ENCODE data around the gene CCNF.

Gene CCNF

GRCh38 chr16:2490190-2491105 lies 61.2 kb downstream of the CCNF start:
- TF ChIP-seq, protein P1, sequence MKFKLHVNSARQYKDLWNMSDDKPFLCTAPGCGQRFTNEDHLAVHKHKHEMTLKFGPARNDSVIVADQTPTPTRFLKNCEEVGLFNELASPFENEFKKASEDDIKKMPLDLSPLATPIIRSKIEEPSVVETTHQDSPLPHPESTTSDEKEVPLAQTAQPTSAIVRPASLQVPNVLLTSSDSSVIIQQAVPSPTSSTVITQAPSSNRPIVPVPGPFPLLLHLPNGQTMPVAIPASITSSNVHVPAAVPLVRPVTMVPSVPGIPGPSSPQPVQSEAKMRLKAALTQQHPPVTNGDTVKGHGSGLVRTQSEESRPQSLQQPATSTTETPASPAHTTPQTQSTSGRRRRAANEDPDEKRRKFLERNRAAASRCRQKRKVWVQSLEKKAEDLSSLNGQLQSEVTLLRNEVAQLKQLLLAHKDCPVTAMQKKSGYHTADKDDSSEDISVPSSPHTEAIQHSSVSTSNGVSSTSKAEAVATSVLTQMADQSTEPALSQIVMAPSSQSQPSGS (tag by site-specific recombination; IDR thresholded peaks at IDR 0.05; ENCODE audit: low read depth), result no peak
- no peak for TF ChIP-seq FEZF1 (tag by site-specific recombination; IDR thresholded peaks at IDR 0.05)
- no peak for TF ChIP-seq ZNF626 (tag by site-specific recombination; IDR thresholded peaks at IDR 0.05)
- peak; percentile 50; the same call in 1 of the 2 replicates for TF ChIP-seq ZNF600 (tag by site-specific recombination; IDR thresholded peaks at IDR 0.05)
- no peak for TF ChIP-seq ZIC2 (tag by site-specific recombination; IDR thresholded peaks at IDR 0.05)
- TF ChIP-seq, protein P2, sequence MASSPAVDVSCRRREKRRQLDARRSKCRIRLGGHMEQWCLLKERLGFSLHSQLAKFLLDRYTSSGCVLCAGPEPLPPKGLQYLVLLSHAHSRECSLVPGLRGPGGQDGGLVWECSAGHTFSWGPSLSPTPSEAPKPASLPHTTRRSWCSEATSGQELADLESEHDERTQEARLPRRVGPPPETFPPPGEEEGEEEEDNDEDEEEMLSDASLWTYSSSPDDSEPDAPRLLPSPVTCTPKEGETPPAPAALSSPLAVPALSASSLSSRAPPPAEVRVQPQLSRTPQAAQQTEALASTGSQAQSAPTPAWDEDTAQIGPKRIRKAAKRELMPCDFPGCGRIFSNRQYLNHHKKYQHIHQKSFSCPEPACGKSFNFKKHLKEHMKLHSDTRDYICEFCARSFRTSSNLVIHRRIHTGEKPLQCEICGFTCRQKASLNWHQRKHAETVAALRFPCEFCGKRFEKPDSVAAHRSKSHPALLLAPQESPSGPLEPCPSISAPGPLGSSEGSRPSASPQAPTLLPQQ (tag by site-specific recombination; IDR thresholded peaks at IDR 0.05), result no peak
- no peak for TF ChIP-seq ZNF623 (tag by site-specific recombination; IDR thresholded peaks at IDR 0.05)
- TF ChIP-seq ZNF214 (tag by site-specific recombination; IDR thresholded peaks at IDR 0.05; ENCODE audit: borderline replicate concordance), result no peak
- peak; percentile 12; the same call in 1 of the 2 replicates for TF ChIP-seq EGR2 (tag by site-specific recombination; IDR thresholded peaks at IDR 0.05; ENCODE audit: low read depth)
- no peak for TF ChIP-seq ZNF433 (tag by site-specific recombination; IDR thresholded peaks at IDR 0.05; ENCODE audit: low read depth)
- Histone ChIP-seq H3K4me1 (ENCODE audit: control insufficient read depth, insufficient read depth, low read length) (no peaks in the 10 kb centered on the region; the same call in 1 of the 2 replicates), H3K36me3 (ENCODE audit: control insufficient read depth in 2 of 2, insufficient read depth in 1 of 2, low read length in 2 of 2) (peaks cover 0 to 8% of the 10 kb centered on the region in 2 experiments; a peak in 2 of 3 replicates), H3K9me3 (ENCODE audit: control insufficient read depth, insufficient read depth, low read depth, low read length) (no peaks in the 10 kb centered on the region), H3K27ac (ENCODE audit: extremely low read depth, low read depth, low read length) (no peak overlapping the region), H3K4me3 (ENCODE audit: low read depth, low read length) (no peak overlapping the region)
- CTCF ChIA-PET, result interaction anchor here (1.5 kb wide), 1 partner anchor 11 kb away, joined by 5 read pairs; no protein-coding TSS in a partner anchor
- POLR2A ChIA-PET, result no interaction called here

GRCh38 chr16:2492292-2492691 lies 63.0 kb downstream of the CCNF start:
- CTCF ChIA-PET, result interaction anchor here (1.2 to 1.5 kb wide), 2 partner anchors 9 kb away, joined by 3 to 5 read pairs; no protein-coding TSS in a partner anchor
- TF ChIP-seq, protein P3, sequence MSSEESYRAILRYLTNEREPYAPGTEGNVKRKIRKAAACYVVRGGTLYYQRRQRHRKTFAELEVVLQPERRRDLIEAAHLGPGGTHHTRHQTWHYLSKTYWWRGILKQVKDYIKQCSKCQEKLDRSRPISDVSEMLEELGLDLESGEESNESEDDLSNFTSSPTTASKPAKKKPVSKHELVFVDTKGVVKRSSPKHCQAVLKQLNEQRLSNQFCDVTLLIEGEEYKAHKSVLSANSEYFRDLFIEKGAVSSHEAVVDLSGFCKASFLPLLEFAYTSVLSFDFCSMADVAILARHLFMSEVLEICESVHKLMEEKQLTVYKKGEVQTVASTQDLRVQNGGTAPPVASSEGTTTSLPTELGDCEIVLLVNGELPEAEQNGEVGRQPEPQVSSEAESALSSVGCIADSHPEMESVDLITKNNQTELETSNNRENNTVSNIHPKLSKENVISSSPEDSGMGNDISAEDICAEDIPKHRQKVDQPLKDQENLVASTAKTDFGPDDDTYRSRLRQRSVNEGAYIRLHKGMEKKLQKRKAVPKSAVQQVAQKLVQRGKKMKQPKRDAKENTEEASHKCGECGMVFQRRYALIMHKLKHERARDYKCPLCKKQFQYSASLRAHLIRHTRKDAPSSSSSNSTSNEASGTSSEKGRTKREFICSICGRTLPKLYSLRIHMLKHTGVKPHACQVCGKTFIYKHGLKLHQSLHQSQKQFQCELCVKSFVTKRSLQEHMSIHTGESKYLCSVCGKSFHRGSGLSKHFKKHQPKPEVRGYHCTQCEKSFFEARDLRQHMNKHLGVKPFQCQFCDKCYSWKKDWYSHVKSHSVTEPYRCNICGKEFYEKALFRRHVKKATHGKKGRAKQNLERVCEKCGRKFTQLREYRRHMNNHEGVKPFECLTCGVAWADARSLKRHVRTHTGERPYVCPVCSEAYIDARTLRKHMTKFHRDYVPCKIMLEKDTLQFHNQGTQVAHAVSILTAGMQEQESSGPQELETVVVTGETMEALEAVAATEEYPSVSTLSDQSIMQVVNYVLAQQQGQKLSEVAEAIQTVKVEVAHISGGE (tag by site-specific recombination; conservative IDR thresholded peaks at IDR 0.05; ENCODE audit: low read depth), result no peak
- no peak for TF ChIP-seq ZNF184 (tag by site-specific recombination; IDR thresholded peaks at IDR 0.05)
- TF ChIP-seq ZNF292 (tag by site-specific recombination; IDR thresholded peaks at IDR 0.05; ENCODE audit: borderline replicate concordance, low read depth), result no peak
- TF ChIP-seq ZIC2 (tag by site-specific recombination; IDR thresholded peaks at IDR 0.05), result no peak
- TF ChIP-seq ZNF16 (tag by site-specific recombination; IDR thresholded peaks at IDR 0.05; ENCODE audit: low read depth), result no peak
- no peak for TF ChIP-seq YY1 (tag by site-specific recombination; IDR thresholded peaks at IDR 0.05)
- no peak for TF ChIP-seq WT1 (tag by site-specific recombination; IDR thresholded peaks at IDR 0.05)
- Histone ChIP-seq H3K9me3 (ENCODE audit: control insufficient read depth, insufficient read depth, low read depth, low read length) (no peaks in the 10 kb centered on the region), H3K27ac (ENCODE audit: extremely low read depth, low read depth, low read length) (no peak overlapping the region), H3K4me1 (ENCODE audit: control insufficient read depth, insufficient read depth, low read length) (no peaks in the 10 kb centered on the region), H3K36me3 (ENCODE audit: control insufficient read depth in 2 of 2, insufficient read depth in 1 of 2, low read length in 2 of 2) (peaks cover 0 to 21% of the 10 kb centered on the region in 2 experiments; a peak in 2 of 3 replicates), H3K4me3 (ENCODE audit: low read depth, low read length) (no peak overlapping the region)
- POLR2A ChIA-PET, result interaction anchor here (1.1 kb wide), 1 partner anchor 42 kb away, joined by 3 read pairs; no protein-coding TSS in a partner anchor

Data from HEK293 (cell line).